Measurements from ENCODE around the gene PER1. TPM values are rescaled to one million over a fixed set of nuclear protein-coding genes. Genes with fewer than 3 reads are reported as not detected.

PER1 gene
- total and polyA plus RNA-seq, 2 of the 13 experiments (the other 11 are each of a cell fraction or from before 2014, with no cell fraction given): 2.6 to 3.6 TPM

- no TSS peak for BruUV-seq (replicated peaks)
- Histone ChIP-seq H3K27ac (ENCODE audit: extremely low read length, insufficient read depth, low read length) (no peak overlapping the region), H3K4me1 (ENCODE audit: insufficient read depth, low read length) (peaks cover 25% of the 10 kb centered on the region), H3K9me3 (ENCODE audit: low read length) (no peaks in the 10 kb centered on the region), H2AFZ (ENCODE audit: low read length) (no peak overlapping the region), H3K36me3 (replicated peaks in 1 of 2; ENCODE audit: control insufficient read depth in 1 of 2, insufficient read depth in 2 of 2, low read length in 2 of 2) (peaks cover 10 to 23% of the 10 kb centered on the region in 2 experiments; a peak in 4 of 5 replicates), H4K20me1 (ENCODE audit: insufficient read depth, low read length) (0 out of 2 replicates have a peak, but pooled peaks cover 3% of the 10 kb centered on the region), H3K79me2 (ENCODE audit: insufficient read depth, low read length) (no peaks in the 10 kb centered on the region), H3K4me2 (ENCODE audit: low read depth, low read length) (no peak overlapping the region), H3K4me3 (replicated peaks in 1 of 3; ENCODE audit: insufficient read depth in 1 of 3, low read depth in 2 of 3, low read length in 3 of 3) (no peak overlapping the region), H3K27me3 (ENCODE audit: control insufficient read depth in 1 of 2, insufficient read depth in 2 of 2, low read length in 2 of 2) (no peaks in the 10 kb centered on the region; a peak in 1 of 5 replicates), H3K9ac (ENCODE audit: insufficient read depth, low read depth, low read length) (no peak overlapping the region)
- DNase-seq (ENCODE audit: low spot score): no peak
- ChIA-PET POLR2A (interaction anchor here (1.0 to 3.2 kb wide), 3 partner anchors 12 to 22 kb away, joined by 3 to 18 read pairs (median 4); no protein-coding TSS in a partner anchor), CTCF (ENCODE audit: low intra/inter-chr PET ratio, low total read pairs) (no interaction called here)
- no peak for FAIRE-seq
- WGBS (ENCODE audit: low lambda C conversion rate): 92% methylated on average over 11 of the region's 11 CpGs
- TF ChIP-seq ATF2 (CRISPR knock-in tag; IDR thresholded peaks at IDR 0.05): no peak
- TF ChIP-seq ZNF510 (CRISPR knock-in tag; IDR thresholded peaks at IDR 0.05; ENCODE audit: low read depth): no peak
- no peak for TF ChIP-seq ZBTB26 (CRISPR knock-in tag; IDR thresholded peaks at IDR 0.05; ENCODE audit: borderline replicate concordance)
- no peak for TF ChIP-seq HNRNPH1 (optimal IDR thresholded peaks at IDR 0.05; ENCODE audit: low read depth, low read length)
- TF ChIP-seq SNAPC4 (CRISPR knock-in tag; IDR thresholded peaks at IDR 0.05): no peak
- TF ChIP-seq ZNF674 (CRISPR knock-in tag; IDR thresholded peaks at IDR 0.05; ENCODE audit: low read depth): no peak
- TF ChIP-seq ZNF839 (CRISPR knock-in tag; IDR thresholded peaks at IDR 0.05; ENCODE audit: borderline replicate concordance): no peak
- intact Hi-C loops (cut with micrococcal nuclease; ENCODE audit: unreplicated experiment): no loop called here
- in situ Hi-C loops (cut with HindIII; ENCODE audit: extremely low pct_ligation_motif_present, low pct_unique_long_range_greater_than_20kb): no loop called here
- no peak for ATAC-seq
Observed at GRCh38 chr17:8141741-8142140, 10.5 kb downstream of the PER1 start.

Measured in HepG2 (cell line).